HG03045 (cell line): Measurements from ENCODE around the gene QPRT.
"Not testable (repeated sequence)": the region's sequence is repeated elsewhere in the genome, so short reads cannot be mapped to it uniquely, and the experiment has no call there.

Experiments
- ATAC-seq: cut with Tn5 transposase; IDR thresholded peaks from one replicate; pipeline ENCODE4 v1.9.1; 2021; ENCODE audit warnings: mild to moderate bottlenecking, moderate library complexity; ENCODE audit not compliant: unreplicated experiment

The QPRT gene

GRCh38 chr16:29744541-29745101, 65.6 kb downstream of the QPRT start:
- ATAC-seq = no peak

GRCh38 chr16:29745121-29745852, 66.3 kb downstream of the QPRT start:
- ATAC-seq = peak; percentile 43

- peak; percentile 70 for ATAC-seq
These were observed 66.9 kb downstream of the QPRT start, which contains the start of gene C16orf54 for GRCh38 chr16:29745853-29746345. Gene C16orf54 (minus strand): TSS chr16:29745990. CDS start chr16:29744951, 1,039 bp downstream.

- not testable (repeated sequence) for ATAC-seq
These were observed 67.5 kb downstream of the QPRT start for GRCh38 chr16:29746518-29746917.
